ENCODE data around the gene MDFI. TPM values are rescaled to one million over a fixed set of nuclear protein-coding genes. Genes with fewer than 3 reads are reported as not detected.

The MDFI gene
- total RNA-seq, 1 experiment from 2014 or later, result 86.2 TPM

- DNase-seq (ENCODE audit: low spot score) (no peak), ATAC-seq (no peak)
- Mint-ChIP-seq H3K4me3 (no peak overlapping the region), H3K27me3 (ENCODE audit: low read depth) (peaks cover 3% of the 10 kb centered on the region; the same call in 1 of the 2 replicates), H3K27ac (no peak overlapping the region), H3K9me3 (no peaks in the 10 kb centered on the region), H3K4me1 (peaks cover 46% of the 10 kb centered on the region), H3K36me3 (no peaks in the 10 kb centered on the region; the same call in 1 of the 2 replicates)
- ChIA-PET CTCF (interaction anchor here (0.7 to 5.8 kb wide), 14 partner anchors 14 to 228 kb away, joined by 3 to 144 read pairs (median 4); no protein-coding TSS in a partner anchor), POLR2A (no interaction called here)
- TF ChIP-seq CREB1 (CRISPR knock-in tag; IDR thresholded peaks at IDR 0.05) (no peak), ZNF317 (CRISPR knock-in tag; IDR thresholded peaks at IDR 0.05; ENCODE audit: borderline replicate concordance, low read depth) (0 out of 2 replicates have a peak, but pooled peaks have one; percentile 18), TCF7 (CRISPR knock-in tag; IDR thresholded peaks at IDR 0.05; ENCODE audit: low read depth) (no peak), RORB (CRISPR knock-in tag; IDR thresholded peaks at IDR 0.05) (no peak)
- TF ChIP-seq, protein P1, sequence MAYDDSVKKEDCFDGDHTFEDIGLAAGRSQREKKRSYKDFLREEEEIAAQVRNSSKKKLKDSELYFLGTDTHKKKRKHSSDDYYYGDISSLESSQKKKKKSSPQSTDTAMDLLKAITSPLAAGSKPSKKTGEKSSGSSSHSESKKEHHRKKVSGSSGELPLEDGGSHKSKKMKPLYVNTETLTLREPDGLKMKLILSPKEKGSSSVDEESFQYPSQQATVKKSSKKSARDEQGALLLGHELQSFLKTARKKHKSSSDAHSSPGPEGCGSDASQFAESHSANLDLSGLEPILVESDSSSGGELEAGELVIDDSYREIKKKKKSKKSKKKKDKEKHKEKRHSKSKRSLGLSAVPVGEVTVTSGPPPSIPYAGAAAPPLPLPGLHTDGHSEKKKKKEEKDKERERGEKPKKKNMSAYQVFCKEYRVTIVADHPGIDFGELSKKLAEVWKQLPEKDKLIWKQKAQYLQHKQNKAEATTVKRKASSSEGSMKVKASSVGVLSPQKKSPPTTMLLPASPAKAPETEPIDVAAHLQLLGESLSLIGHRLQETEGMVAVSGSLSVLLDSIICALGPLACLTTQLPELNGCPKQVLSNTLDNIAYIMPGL (CRISPR knock-in tag; IDR thresholded peaks at IDR 0.05), result no peak
Observed at GRCh38 chr6:41600499-41601247, 37.6 kb upstream of the MDFI start.

GRCh38 chr6:41601248-41601549 is 37.1 kb upstream of the MDFI start:
- Mint-ChIP-seq H3K4me3 (no peak overlapping the region), H3K9me3 (no peaks in the 10 kb centered on the region), H3K27me3 (ENCODE audit: low read depth) (peaks cover 3% of the 10 kb centered on the region; the same call in 1 of the 2 replicates), H3K36me3 (no peaks in the 10 kb centered on the region; the same call in 1 of the 2 replicates), H3K4me1 (peaks cover 46% of the 10 kb centered on the region), H3K27ac (no peak overlapping the region)
- DNase-seq (ENCODE audit: low spot score), result no peak
- CTCF ChIA-PET, result interaction anchor here (1.0 to 5.8 kb wide), 11 partner anchors 14 to 233 kb away, joined by 3 to 144 read pairs (median 14); partner anchors contain the start of gene MDFI
- ATAC-seq, result no peak
- POLR2A ChIA-PET, result no interaction called here
- no peak for TF ChIP-seq TEAD1 (CRISPR knock-in tag; IDR thresholded peaks at IDR 0.05)
- no peak for TF ChIP-seq ZSCAN18 (CRISPR knock-in tag; IDR thresholded peaks at IDR 0.05)
- no peak for TF ChIP-seq TP53 (CRISPR knock-in tag; IDR thresholded peaks at IDR 0.05)
- TF ChIP-seq ZBTB43 (CRISPR knock-in tag; IDR thresholded peaks at IDR 0.05), result no peak
- TF ChIP-seq ZBTB21 (CRISPR knock-in tag; IDR thresholded peaks at IDR 0.05; ENCODE audit: borderline replicate concordance), result no peak
- TF ChIP-seq, protein P2, sequence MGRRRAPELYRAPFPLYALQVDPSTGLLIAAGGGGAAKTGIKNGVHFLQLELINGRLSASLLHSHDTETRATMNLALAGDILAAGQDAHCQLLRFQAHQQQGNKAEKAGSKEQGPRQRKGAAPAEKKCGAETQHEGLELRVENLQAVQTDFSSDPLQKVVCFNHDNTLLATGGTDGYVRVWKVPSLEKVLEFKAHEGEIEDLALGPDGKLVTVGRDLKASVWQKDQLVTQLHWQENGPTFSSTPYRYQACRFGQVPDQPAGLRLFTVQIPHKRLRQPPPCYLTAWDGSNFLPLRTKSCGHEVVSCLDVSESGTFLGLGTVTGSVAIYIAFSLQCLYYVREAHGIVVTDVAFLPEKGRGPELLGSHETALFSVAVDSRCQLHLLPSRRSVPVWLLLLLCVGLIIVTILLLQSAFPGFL (CRISPR knock-in tag; IDR thresholded peaks at IDR 0.05; ENCODE audit: borderline replicate concordance), result no peak
- no peak for TF ChIP-seq ZMAT4 (CRISPR knock-in tag; IDR thresholded peaks at IDR 0.05)
- TF ChIP-seq USF2 (CRISPR knock-in tag; IDR thresholded peaks at IDR 0.05), result no peak
- TF ChIP-seq KAT7 (CRISPR knock-in tag; IDR thresholded peaks at IDR 0.05; ENCODE audit: borderline replicate concordance), result no peak
- no peak for TF ChIP-seq NR3C1 (CRISPR knock-in tag; conservative IDR thresholded peaks at IDR 0.05; ENCODE audit: low read depth)
- TF ChIP-seq GABPB1 (CRISPR knock-in tag; IDR thresholded peaks at IDR 0.05), result no peak
